Endometrial microvascular endothelial cells (primary cell): ENCODE results near the gene GDF10. TPM values are rescaled to one million over a fixed set of nuclear protein-coding genes. Genes with fewer than 3 reads are reported as not detected.

ENCODE experiments used
- in situ Hi-C: cut with HindIII; loops from 2 replicates; pipeline ENCODE4 v1.10.0; 2017; ENCODE audit warnings: low sequenced_read_pairs, low pct_unique_long_range_greater_than_20kb; ENCODE audit errors: inconsistent ontology term
- total RNA-seq: library from RNA; depleted of rRNA; stranded (reverse); fragments of >200 nt; gene quantifications from one replicate; pipeline ENCODE4 v1.2.3, GENCODE V29; 2015; ENCODE audit errors: inconsistent ontology term

The GDF10 gene, protein sequence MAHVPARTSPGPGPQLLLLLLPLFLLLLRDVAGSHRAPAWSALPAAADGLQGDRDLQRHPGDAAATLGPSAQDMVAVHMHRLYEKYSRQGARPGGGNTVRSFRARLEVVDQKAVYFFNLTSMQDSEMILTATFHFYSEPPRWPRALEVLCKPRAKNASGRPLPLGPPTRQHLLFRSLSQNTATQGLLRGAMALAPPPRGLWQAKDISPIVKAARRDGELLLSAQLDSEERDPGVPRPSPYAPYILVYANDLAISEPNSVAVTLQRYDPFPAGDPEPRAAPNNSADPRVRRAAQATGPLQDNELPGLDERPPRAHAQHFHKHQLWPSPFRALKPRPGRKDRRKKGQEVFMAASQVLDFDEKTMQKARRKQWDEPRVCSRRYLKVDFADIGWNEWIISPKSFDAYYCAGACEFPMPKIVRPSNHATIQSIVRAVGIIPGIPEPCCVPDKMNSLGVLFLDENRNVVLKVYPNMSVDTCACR
- total RNA-seq = not detected

- in situ Hi-C loops = no loop called here
Measured at GRCh38 chr10:47299611-47300428, at the start of gene GDF10. Gene GDF10, plus strand, starts transcription at chr10:47300197. Its CDS starts 455 bp downstream, at chr10:47300652.

- in situ Hi-C loops = no loop called here
Measured at GRCh38 chr10:47252093-47252780, 47.8 kb upstream of the GDF10 start.

GRCh38 chr10:47253030-47253637 is 46.9 kb upstream of the GDF10 start:
- in situ Hi-C loops = no loop called here

GRCh38 chr10:47253651-47254375 is 46.2 kb upstream of the GDF10 start:
- in situ Hi-C loops = no loop called here

GRCh38 chr10:47254611-47255010 is 45.4 kb upstream of the GDF10 start:
- in situ Hi-C loops = no loop called here

DNA sequence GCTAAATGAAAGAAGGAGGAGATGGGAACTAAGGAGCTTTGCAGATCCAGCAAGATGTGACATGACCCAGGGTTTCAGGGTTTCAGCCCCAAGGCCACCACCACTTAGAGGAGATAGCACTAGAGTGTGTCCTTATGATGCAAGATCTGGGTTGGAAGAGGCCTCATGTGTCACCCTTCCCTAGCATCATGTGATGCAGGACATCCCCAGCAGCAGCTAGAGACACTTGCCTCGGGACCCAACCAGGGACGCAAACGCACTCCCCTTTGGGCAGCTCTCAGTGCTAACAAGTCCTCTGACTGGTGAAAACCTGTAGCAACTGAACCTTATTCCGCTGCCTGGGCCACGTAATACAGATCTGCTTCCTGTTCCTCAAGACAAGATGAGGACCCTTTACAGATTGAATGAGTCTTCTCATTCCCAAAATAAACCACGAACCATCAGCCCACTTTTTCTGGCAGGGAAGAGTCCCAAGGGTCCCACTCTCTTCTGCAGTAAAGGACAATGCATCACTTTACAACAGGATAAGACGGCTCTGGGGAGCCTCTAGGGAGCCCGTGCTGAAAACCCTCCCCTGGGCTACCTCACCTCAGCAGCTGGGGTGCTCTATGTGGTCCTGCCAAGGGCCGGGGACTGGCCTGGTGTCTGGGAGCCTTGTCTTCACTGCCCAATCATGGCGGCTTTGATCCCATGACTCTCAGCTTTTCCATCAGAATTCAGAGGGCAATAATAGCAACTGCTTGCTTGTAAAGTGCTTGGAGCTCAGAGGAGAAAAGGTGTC is 44.8 kb upstream of the GDF10 start:
- in situ Hi-C loops = no loop called here

DNA sequence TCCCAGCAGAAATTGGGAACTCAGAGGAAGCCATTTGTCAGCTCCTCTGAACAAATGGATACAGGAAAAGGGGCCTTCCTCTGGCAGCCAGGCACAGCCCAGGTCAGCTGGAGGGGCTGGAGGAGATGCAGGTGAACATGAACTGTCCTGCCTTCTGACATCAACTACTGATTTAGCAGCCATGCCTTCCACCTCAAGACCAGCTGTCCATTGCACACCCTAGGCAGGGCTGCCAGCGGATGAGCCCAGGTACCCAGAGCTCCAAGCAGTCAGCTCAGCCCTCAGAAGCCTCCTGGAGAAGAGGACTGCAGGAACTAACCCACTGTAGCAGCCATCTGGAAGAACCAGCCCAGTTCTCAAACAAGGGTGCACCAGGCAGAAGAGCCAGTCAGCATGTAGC is 44.1 kb upstream of the GDF10 start:
- in situ Hi-C loops = no loop called here

- in situ Hi-C loops = no loop called here
Measured at GRCh38 chr10:47256751-47257336, 43.2 kb upstream of the GDF10 start.

DNA sequence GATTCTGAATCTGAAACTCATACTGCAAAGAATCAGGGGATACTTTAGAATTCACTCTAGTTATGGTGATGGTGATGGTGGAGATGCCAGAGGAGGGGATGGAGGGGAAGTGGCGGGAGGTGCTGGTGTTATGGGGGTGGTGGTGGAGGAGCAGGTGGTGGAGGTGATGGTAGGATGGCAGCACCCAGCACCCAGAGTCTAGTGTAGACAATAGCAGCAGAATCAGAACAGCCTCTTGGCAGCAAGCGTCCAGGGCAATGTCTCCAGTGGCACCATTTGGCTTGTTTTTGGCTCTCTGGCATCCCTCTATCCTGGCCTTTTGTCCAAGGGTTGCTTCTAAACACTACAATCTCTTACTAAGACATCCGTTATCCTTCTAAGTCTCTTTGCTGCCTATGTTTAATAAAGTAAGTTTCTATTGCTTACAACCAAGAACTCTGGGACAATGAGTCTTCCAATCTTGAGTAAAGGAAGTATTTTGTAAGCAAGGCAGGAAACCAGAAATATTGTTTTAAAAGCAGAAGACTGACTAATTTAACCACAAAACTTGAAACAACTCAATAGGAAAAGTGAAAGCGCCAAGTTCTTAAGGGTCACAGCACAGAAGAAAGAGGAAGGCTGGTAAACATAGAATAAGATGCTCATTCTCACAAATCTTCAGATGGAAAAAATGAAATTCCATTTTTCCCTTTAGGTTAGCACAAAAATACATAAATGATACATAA is 42.4 kb upstream of the GDF10 start:
- in situ Hi-C loops = no loop called here

- in situ Hi-C loops = no loop called here
Measured at GRCh38 chr10:47258921-47259320, 41.1 kb upstream of the GDF10 start.

GRCh38 chr10:47259466-47259865 is 40.5 kb upstream of the GDF10 start:
- in situ Hi-C loops = no loop called here

DNA sequence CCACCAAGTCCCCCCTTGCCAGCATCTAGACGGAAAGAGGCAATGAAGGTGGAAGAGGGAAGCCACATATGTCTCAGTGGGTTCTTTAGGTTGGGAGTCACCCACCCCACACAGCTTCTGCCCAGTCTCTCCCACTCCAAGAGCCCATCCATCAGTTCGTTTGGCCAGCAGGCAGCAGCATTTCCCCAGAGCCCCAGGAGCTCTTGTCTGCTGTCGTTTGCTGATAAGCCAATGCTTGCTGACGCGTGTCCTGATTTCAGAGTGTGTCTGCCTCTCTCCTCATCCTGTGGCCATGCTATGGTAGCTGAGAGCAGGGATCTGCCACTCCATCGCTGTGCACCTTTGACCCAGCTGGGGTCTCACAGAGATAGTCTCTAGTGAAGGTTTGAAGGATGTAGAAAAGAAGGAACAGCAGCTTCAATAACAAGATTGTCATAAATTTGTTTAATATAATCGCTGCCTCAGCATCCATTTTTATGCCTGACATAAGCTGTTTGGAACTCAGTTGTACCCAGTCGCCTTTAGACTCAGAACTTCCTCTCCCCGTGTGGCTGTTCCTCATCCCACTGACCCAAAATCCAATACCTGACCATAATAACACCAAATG is 39.4 kb upstream of the GDF10 start:
- in situ Hi-C loops = no loop called here

DNA sequence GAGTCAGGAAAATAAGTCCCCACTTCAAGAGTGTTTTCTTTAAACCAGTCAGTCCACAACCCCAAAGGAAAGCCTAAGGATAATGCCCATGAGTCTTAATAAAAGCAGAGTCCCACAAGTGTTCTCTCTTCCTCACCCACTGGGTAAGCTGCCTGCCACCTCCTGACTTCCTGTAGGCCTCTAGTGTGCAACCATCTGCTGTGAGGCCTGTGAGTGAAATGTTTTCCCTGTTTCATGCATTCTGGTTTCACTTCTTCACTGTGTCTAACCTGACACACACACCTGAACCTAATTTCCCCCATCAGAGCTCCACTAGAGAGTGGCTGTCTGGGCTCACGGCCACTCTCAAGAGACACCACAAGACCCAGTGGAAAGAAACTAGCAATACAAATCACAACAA is 38.9 kb upstream of the GDF10 start:
- in situ Hi-C loops = no loop called here

GRCh38 chr10:47261556-47261955 is 38.4 kb upstream of the GDF10 start:
- in situ Hi-C loops = no loop called here

DNA sequence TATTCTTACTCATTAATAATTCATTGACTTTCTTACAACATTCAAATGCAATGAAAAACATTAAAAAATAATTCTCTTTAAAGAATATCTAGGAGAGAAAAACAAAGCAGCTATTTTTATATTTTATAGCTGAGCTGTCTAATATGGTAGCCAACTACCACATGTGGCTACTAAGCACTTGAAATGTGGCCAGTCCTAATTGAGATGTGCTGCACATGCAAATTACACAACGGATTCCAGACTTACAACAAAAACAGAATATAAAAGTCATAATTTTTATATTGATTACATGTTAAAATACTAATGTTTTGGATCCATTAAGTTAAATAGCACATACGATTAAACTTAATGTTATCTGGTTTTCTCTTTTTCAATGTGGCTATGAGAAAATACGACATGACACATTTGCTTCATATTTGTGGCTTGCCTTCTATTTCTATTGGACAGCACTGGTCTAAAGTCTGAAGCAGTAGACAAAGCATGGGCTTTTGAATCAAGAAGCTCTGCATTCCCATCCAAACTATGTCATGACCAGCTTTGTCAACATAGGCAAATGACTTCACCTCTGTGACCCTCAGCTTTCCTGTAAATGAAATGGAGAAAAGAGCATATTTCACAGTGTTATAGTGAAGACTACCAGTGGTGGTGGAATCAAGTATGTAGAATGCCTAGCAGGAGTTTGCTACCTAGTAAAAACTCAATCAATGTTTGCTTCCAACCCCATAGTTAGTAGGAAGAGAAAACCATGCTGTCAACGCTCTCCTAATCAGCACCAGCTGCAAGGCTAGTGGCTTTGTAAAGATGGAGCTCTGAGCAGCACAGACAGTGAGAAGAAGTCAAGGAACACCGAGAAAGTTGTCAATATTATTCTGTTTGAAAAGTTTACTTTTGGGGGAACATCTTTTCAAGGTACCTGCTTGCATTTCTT is 37.1 kb upstream of the GDF10 start:
- in situ Hi-C loops = no loop called here
